Ammon's horn (tissue), 1 donor: Measurements from ENCODE around the gene FAM53C.
"Not testable (repeated sequence)": the region's sequence is repeated elsewhere in the genome, so short reads cannot be mapped to it uniquely, and the experiment has no call there.

ENCODE experiments used
- DNase-seq: peaks from one replicate; pipeline ENCODE4 v3.0.0-alpha.2; 2016; ENCODE audit warnings: low spot score

The FAM53C gene

GRCh38 chr5:138351056-138351455, 13.0 kb downstream of the FAM53C start:
- no peak for DNase-seq

- no peak for DNase-seq
Measured at GRCh38 chr5:138351517-138351916, 13.5 kb downstream of the FAM53C start.

- peak; percentile 64 for DNase-seq
Measured at GRCh38 chr5:138352071-138352721, 14.1 kb downstream of the FAM53C start, which contains the start of gene KDM3B. TSS of gene KDM3B (plus strand) at chr5:138352685. CDS start at chr5:138352796, 111 bp downstream.

GRCh38 chr5:138352722-138353559, 14.9 kb downstream of the FAM53C start:
- DNase-seq, result peak; percentile 62

- no peak for DNase-seq
Measured at GRCh38 chr5:138353560-138354080, 15.6 kb downstream of the FAM53C start.

- no peak for DNase-seq
Measured at GRCh38 chr5:138354387-138354786, 16.3 kb downstream of the FAM53C start.

- DNase-seq, result peak; percentile 71
Measured at GRCh38 chr5:138354926-138355378, 16.9 kb downstream of the FAM53C start.

- no peak for DNase-seq
Measured at GRCh38 chr5:138359621-138360020, 21.6 kb downstream of the FAM53C start.

- no peak for DNase-seq
Measured at GRCh38 chr5:138360941-138361452, 22.9 kb downstream of the FAM53C start.

- DNase-seq, result no peak
Measured at GRCh38 chr5:138364576-138364975, 26.5 kb downstream of the FAM53C start.

- DNase-seq, result no peak
Measured at GRCh38 chr5:138366632-138367382, 28.7 kb downstream of the FAM53C start.

GRCh38 chr5:138369261-138369660, 31.2 kb downstream of the FAM53C start:
- no peak for DNase-seq

GRCh38 chr5:138369706-138370105, 31.6 kb downstream of the FAM53C start:
- DNase-seq, result peak; percentile 34

GRCh38 chr5:138370537-138370936, 32.5 kb downstream of the FAM53C start:
- no peak for DNase-seq

GRCh38 chr5:138371454-138371853, 33.4 kb downstream of the FAM53C start:
- DNase-seq, result no peak

- DNase-seq, result no peak
Measured at GRCh38 chr5:138372225-138372624, 34.2 kb downstream of the FAM53C start.

GRCh38 chr5:138372653-138373052, 34.6 kb downstream of the FAM53C start:
- no peak for DNase-seq

GRCh38 chr5:138382347-138382746, 44.3 kb downstream of the FAM53C start:
- no peak for DNase-seq

GRCh38 chr5:138385660-138386059, 47.6 kb downstream of the FAM53C start:
- DNase-seq, result no peak

- DNase-seq, result peak; percentile 55
Measured at GRCh38 chr5:138386290-138386689, 48.2 kb downstream of the FAM53C start.

GRCh38 chr5:138389332-138389731, 51.3 kb downstream of the FAM53C start:
- DNase-seq, result no peak

- not testable (repeated sequence) for DNase-seq
Measured at GRCh38 chr5:138389911-138390310, 51.8 kb downstream of the FAM53C start.
